Vagina (tissue), 2 donors: ENCODE results near the gene ACTL10. TPM values are rescaled to one million over a fixed set of nuclear protein-coding genes. Genes with fewer than 3 reads are reported as not detected.

Experiments
- DNase-seq, 2 donors: peaks; one replicate each; pipeline ENCODE4 v3.0.0-alpha.2; 2017; ENCODE audit errors: extremely low spot score in 2 of 2
- H3K27ac ChIP-seq: fragments of 200-600 bp; sonication (generic); one replicate; pipeline ENCODE4 v1.5.1; 2019
- H3K27me3 ChIP-seq: fragments of 200-600 bp; sonication (generic); one replicate; pipeline ENCODE4 v1.5.1; 2019
- H3K36me3 ChIP-seq, 2 donors: fragments of 200-600 bp; sonication (generic); one replicate each; pipeline ENCODE4 v1.5.1; 2017 to 2019
- H3K4me1 ChIP-seq: fragments of 200-600 bp; sonication (generic); one replicate; pipeline ENCODE4 v1.5.1; 2019
- H3K4me3 ChIP-seq, 2 donors: fragments of 200-600 bp; sonication (generic); 1 replicate in 1 of 2; 2 replicates in 1 of 2; pipeline ENCODE4 v1.5.1; 2016 to 2019
- H3K9me3 ChIP-seq: fragments of 200-600 bp; sonication (generic); one replicate; pipeline ENCODE4 v1.5.1; 2019
- POLR2A ChIP-seq, 2 donors: fragments of 450-650 bp; IDR thresholded peaks; one replicate each; pipeline ENCODE4 v1.6.1; 2017; ENCODE audit warnings: antibody characterized with exemption in 2 of 2, mild to moderate bottlenecking in 2 of 2, moderate library complexity in 2 of 2
- POLR2AphosphoS5 ChIP-seq, 2 donors: sonication (generic); formaldehyde crosslinking; IDR thresholded peaks; one replicate each; pipeline ENCODE4 v1.9.0; 2017; ENCODE audit warnings: antibody characterized with exemption in 2 of 2, mild to moderate bottlenecking in 2 of 2, low read depth in 1 of 2; ENCODE audit not compliant: insufficient read depth in 1 of 2
- intact Hi-C: fragments of 100-400 bp; cut with DNase I; formaldehyde crosslinking; loops from one replicate; pipeline ENCODE4 v1.15.1; 2023
- total RNA-seq: library from RNA; depleted of rRNA; stranded (reverse); fragments of >200 nt; gene quantifications from one replicate; pipeline ENCODE4 v1.2.3, GENCODE V29; 2016
- TF ChIP-seq, protein P1 (sequence below), 3 experiments: fragments of 450-650 bp in 2 of 3; fragments of 200-600 bp in 1 of 3; sonication (generic) in 1 of 3; IDR thresholded peaks; one replicate each; pipeline ENCODE4 v1.5.1; 2017 to 2019; ENCODE audit warnings: antibody characterized with exemption in 3 of 3, mild to moderate bottlenecking in 2 of 3, moderate library complexity in 2 of 3

The ACTL10 gene
- total RNA-seq, 1 donor from 2014 or later = 1.5 TPM

DNA sequence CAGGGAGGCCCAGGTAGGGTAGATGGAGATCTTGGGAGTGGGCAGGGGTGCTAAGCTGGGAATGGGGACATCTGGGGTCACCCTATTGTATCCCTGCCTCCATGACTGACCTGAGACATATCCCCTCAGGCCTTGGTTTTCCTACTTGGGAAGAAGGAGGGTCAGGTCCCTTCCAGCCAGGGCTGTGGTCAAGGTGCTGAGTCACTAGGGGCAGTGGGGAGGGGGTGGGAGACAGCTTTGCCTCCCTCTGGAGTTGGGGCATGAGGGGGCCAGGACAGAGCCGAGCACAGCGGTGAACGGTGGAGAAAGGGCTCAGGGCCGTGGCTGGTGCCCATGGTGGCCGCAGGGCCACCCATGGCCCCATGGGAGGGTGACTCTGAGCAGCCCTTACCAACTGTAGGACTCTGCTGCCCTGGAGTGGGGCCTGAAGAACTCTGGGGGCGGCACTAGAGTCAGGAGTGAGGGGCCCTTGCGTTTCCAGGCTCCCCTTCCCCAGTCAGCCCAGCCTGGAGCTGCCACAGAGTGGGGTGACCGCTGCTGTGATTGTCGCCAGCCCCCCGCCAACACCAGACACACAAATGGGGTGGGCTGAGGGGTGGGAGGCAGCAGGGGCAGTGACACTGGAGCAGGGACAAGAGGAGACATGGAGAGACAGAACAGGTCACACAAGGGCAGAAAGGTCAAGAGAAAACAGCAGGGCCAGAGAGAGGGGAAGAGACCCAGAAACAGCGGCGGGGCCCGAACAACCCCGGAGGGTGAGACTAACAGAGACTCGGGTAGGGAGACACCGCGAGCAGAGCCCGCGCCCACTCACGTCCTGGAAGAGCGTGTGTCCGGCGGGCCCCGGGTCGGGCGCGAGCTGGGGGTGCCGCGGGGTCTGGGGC lies 6.9 kb downstream of the ACTL10 start:
- TF ChIP-seq, protein P1, sequence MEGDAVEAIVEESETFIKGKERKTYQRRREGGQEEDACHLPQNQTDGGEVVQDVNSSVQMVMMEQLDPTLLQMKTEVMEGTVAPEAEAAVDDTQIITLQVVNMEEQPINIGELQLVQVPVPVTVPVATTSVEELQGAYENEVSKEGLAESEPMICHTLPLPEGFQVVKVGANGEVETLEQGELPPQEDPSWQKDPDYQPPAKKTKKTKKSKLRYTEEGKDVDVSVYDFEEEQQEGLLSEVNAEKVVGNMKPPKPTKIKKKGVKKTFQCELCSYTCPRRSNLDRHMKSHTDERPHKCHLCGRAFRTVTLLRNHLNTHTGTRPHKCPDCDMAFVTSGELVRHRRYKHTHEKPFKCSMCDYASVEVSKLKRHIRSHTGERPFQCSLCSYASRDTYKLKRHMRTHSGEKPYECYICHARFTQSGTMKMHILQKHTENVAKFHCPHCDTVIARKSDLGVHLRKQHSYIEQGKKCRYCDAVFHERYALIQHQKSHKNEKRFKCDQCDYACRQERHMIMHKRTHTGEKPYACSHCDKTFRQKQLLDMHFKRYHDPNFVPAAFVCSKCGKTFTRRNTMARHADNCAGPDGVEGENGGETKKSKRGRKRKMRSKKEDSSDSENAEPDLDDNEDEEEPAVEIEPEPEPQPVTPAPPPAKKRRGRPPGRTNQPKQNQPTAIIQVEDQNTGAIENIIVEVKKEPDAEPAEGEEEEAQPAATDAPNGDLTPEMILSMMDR (IDR thresholded peaks at IDR 0.05) = no peak
- TF ChIP-seq POLR2A (IDR thresholded peaks at IDR 0.05) (no peak), POLR2AphosphoS5 (IDR thresholded peaks at IDR 0.05; ENCODE audit: insufficient read depth in 1 of 2, low read depth in 1 of 2) (no peak)
- H3K9me3 ChIP-seq = no peaks in the 10 kb centered on the region
- no peaks in the 10 kb centered on the region for H3K36me3 ChIP-seq
- H3K27ac ChIP-seq = peak overlapping the region; percentile 95
- H3K27me3 ChIP-seq = no peaks in the 10 kb centered on the region
- no peak for DNase-seq
- H3K4me3 ChIP-seq = peak overlapping the region; percentile 63 to 75
- intact Hi-C loops = loop anchor here (10.0 kb wide), 1 partner anchor 61 kb away; the partner anchor contains the start of gene ZNF341
- H3K4me1 ChIP-seq = peaks cover 47% of the 10 kb centered on the region

DNA sequence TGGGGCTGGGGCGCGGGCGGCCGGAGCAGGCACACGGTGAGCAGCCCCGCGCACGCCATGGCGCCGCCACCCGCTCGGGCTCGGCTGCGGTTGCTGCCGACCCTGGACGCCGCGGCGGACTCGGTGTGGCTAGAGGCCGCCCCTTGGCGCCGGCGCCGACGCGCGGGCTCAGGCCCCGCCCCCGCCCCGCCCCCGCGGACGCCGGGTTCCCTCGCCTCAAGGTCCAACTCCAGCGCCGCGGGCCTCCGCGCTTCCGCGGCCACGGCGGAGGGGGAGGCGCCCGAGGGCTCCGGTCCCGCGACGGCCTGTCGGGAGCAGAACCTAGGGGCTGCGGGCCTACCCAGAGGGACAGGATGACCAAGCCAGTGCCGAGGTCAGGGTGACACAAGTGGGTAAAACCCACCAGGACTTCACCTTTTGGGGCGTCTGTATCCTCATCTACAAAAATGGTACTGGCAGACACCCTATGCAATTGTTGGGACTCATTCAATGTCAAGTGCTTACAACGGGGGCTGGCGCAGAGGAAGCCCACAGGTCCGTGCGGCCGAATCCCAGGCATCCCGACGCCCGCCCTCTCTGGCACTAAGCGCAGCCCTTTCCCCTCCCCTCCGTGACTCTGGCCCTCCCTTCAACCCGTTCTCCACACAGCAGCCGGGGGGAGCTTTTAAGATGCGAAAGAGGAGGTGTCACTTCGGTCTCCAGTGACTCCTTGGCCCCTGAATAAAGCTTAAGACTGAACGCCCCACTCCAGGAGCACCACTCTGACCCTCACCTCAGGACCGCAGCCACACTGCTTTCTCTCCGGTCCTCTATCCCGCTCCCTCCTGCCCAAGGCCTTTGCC lies 7.8 kb downstream of the ACTL10 start, which contains the start of gene NECAB3:
TSS of gene NECAB3 (minus strand) at position 135 of the 842 bp plus-strand sequence. CDS start at position 59, 76 bp downstream.
- H3K36me3 ChIP-seq = no peaks in the 10 kb centered on the region
- peaks cover 47% of the 10 kb centered on the region for H3K4me1 ChIP-seq
- no peaks in the 10 kb centered on the region for H3K27me3 ChIP-seq
- H3K4me3 ChIP-seq = peak within 1 kb of the TSS; percentile 63 to 75
- intact Hi-C loops = loop anchor here (10.0 kb wide), 1 partner anchor 60 kb away; the partner anchor contains the start of gene ZNF341
- DNase-seq = no peak
- H3K9me3 ChIP-seq = no peaks in the 10 kb centered on the region
- H3K27ac ChIP-seq = peak within 1 kb of the TSS; percentile 95
- TF ChIP-seq, protein P1 (IDR thresholded peaks at IDR 0.05) = peak in 1 of 3 experiments; percentile 20
- TF ChIP-seq POLR2A (IDR thresholded peaks at IDR 0.05) = peak in 1 of 2 donors; percentile 66
- peak in 1 of 2 donors; percentile 85 for TF ChIP-seq POLR2AphosphoS5 (IDR thresholded peaks at IDR 0.05; ENCODE audit: insufficient read depth in 1 of 2, low read depth in 1 of 2)

DNA sequence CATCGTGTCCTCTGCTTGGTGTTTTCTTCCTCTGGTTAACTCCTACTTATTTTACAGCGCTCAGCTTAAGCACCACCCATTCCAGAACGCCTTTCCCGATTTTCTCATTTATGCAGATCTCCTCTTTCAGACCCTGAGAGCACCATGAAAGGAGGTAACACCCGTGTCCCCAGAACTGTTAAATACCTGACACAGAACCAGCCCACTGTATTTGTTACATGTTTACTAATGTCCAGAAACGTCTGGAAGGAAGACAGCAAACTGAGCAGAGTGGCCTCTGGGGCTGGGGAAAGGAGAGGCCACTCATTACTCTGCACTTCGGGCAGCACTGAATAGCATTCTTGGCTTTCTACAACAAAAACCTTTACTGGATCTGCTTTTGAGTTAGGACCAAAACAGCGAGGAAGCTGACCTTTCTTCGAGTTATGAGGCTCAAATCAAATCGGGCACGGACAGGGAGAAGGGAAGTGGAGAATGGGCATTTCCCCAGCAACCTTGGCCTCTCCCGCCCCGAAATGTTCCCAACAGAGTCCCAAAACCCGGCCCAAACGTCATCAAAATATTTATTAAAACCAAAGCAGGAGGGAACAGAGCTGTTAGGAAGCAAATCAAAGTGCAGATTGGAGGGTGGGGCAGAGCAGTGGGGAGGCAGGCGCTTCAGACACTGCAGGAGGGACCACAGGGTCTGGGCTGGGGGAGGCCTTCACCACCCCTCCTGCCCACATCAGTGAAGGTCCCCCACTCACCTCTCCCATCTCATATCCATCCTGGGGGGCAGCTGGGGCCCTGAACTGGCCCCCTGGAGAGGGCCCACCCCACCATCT lies 8.6 kb downstream of the ACTL10 start:
- no peaks in the 10 kb centered on the region for H3K27me3 ChIP-seq
- TF ChIP-seq POLR2AphosphoS5 (IDR thresholded peaks at IDR 0.05; ENCODE audit: insufficient read depth in 1 of 2, low read depth in 1 of 2) (peak; percentile 39 to 40), POLR2A (IDR thresholded peaks at IDR 0.05) (no peak)
- TF ChIP-seq, protein P1 (IDR thresholded peaks at IDR 0.05) = peak in 1 of 3 experiments; percentile 1
- H3K27ac ChIP-seq = peak overlapping the region; percentile 95
- no peaks in the 10 kb centered on the region for H3K36me3 ChIP-seq
- H3K4me3 ChIP-seq = peak overlapping the region; percentile 63 to 75
- no peaks in the 10 kb centered on the region for H3K9me3 ChIP-seq
- intact Hi-C loops = loop anchor here (10.0 kb wide), 1 partner anchor 59 kb away; the partner anchor contains the start of gene ZNF341
- DNase-seq = no peak
- peaks cover 47% of the 10 kb centered on the region for H3K4me1 ChIP-seq

DNA sequence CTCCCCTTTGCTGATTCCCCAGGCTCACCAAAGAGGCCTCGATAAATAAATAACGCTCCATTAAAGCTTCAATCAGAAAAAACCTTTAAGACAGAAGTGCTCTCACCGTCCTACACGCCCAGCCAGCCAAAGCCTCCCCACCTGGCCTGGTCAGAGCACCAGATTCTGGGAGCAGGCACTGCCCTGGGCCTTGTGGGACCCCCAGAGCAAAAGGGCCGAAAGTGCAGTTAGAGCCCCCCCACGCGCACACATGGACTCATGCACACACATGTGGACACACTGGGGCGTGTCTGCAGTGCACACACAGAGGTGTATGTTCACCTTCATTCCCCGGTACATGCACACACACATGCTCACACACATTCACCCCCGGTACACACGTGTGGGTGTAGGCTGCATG lies 9.4 kb downstream of the ACTL10 start:
- no peaks in the 10 kb centered on the region for H3K9me3 ChIP-seq
- intact Hi-C loops = loop anchor here (10.0 kb wide), 1 partner anchor 59 kb away; the partner anchor contains the start of gene ZNF341
- TF ChIP-seq POLR2AphosphoS5 (IDR thresholded peaks at IDR 0.05; ENCODE audit: insufficient read depth in 1 of 2, low read depth in 1 of 2) (no peak), POLR2A (IDR thresholded peaks at IDR 0.05) (no peak)
- TF ChIP-seq, protein P1 (IDR thresholded peaks at IDR 0.05) = no peak
- peak overlapping the region; percentile 95 for H3K27ac ChIP-seq
- no peak overlapping the region for H3K4me3 ChIP-seq
- H3K4me1 ChIP-seq = peaks cover 47% of the 10 kb centered on the region
- no peak for DNase-seq
- no peaks in the 10 kb centered on the region for H3K36me3 ChIP-seq
- H3K27me3 ChIP-seq = no peaks in the 10 kb centered on the region
